GM10266 (cell line): ENCODE data around the gene RASSF8.

ENCODE experiments used
- DNase-seq: peaks from one replicate; pipeline ENCODE4 v3.0.0; 2012; ENCODE audit errors: extremely low spot score
- TF ChIP-seq, protein P1 (sequence below): IDR thresholded peaks from 2 replicates; pipeline ENCODE4 v1.5.1; 2012; ENCODE audit warnings: mild to moderate bottlenecking, low read depth; ENCODE audit not compliant: control insufficient read depth, insufficient read depth; ENCODE audit errors: missing control alignments

RASSF8 gene

DNA sequence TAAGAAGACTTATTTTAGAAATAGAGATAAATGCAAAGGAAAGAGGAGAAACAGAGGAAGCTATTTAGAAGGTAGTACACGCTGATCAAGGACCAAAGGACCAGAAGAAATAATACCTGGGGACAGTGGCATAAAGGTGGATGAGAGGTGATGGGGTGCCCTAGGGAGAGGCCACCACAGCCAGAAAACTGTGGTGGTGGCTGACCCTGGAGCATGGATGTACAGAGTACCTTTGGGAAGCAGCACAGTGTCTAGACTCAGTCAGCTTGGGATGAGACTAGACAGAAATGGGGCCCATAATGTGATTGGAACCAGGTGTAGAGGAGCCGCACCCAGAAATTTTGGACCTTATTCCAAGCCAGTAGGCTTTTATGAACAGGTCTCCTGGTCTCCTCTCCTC lies 17.2 kb downstream of the RASSF8 start:
- TF ChIP-seq, protein P1, sequence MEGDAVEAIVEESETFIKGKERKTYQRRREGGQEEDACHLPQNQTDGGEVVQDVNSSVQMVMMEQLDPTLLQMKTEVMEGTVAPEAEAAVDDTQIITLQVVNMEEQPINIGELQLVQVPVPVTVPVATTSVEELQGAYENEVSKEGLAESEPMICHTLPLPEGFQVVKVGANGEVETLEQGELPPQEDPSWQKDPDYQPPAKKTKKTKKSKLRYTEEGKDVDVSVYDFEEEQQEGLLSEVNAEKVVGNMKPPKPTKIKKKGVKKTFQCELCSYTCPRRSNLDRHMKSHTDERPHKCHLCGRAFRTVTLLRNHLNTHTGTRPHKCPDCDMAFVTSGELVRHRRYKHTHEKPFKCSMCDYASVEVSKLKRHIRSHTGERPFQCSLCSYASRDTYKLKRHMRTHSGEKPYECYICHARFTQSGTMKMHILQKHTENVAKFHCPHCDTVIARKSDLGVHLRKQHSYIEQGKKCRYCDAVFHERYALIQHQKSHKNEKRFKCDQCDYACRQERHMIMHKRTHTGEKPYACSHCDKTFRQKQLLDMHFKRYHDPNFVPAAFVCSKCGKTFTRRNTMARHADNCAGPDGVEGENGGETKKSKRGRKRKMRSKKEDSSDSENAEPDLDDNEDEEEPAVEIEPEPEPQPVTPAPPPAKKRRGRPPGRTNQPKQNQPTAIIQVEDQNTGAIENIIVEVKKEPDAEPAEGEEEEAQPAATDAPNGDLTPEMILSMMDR, result no peak

GRCh38 chr12:25976289-25976688 lies 17.8 kb downstream of the RASSF8 start:
- DNase-seq, result no peak
- TF ChIP-seq, protein P1, result no peak

More for the DNA sequence above, 17.2 kb downstream of the RASSF8 start:
- DNase-seq, result no peak

- DNase-seq, result no peak
- TF ChIP-seq, protein P1, result no peak
Measured at GRCh38 chr12:25977047-25977446, 18.6 kb downstream of the RASSF8 start.

- no peak for DNase-seq
- TF ChIP-seq, protein P1, result no peak
Measured at GRCh38 chr12:25979059-25979458, 20.6 kb downstream of the RASSF8 start.

- DNase-seq, result no peak
- TF ChIP-seq, protein P1, result no peak
Measured at GRCh38 chr12:25979563-25979962, 21.1 kb downstream of the RASSF8 start.

- no peak for DNase-seq
- TF ChIP-seq, protein P1, result no peak
Measured at GRCh38 chr12:25980035-25980434, 21.6 kb downstream of the RASSF8 start.

GRCh38 chr12:25981597-25981996 lies 23.1 kb downstream of the RASSF8 start:
- TF ChIP-seq, protein P1, result no peak
- no peak for DNase-seq
